Left lung (tissue), 14 donors: ENCODE results near the gene CLIP4. TPM values are rescaled to one million over a fixed set of nuclear protein-coding genes. Genes with fewer than 3 reads are reported as not detected.

Experiments
- ATAC-seq: fragments of 200-7000 bp; cut with Tn5 transposase; one replicate; pipeline ENCODE4 v1.9.1; 2020; ENCODE audit warnings: moderate library complexity
- DNase-seq, 4 donors: peaks; one replicate each; pipeline ENCODE4 v3.0.0-alpha.2; 2013 to 2020
- H3K27ac ChIP-seq, 2 donors: fragments of 200-600 bp; sonication (generic) in 1 of 2; one replicate each; pipeline versions ENCODE4 v1.5.0 to v1.8.0; 2020 to 2021
- H3K27me3 ChIP-seq, 2 donors: fragments of 200-600 bp; sonication (generic) in 1 of 2; one replicate each; pipeline versions ENCODE4 v1.5.0 to v1.8.0; 2020 to 2021
- H3K36me3 ChIP-seq, 2 donors: fragments of 200-600 bp; sonication (generic) in 1 of 2; one replicate each; pipeline versions ENCODE4 v1.5.0 to v1.8.0; 2020 to 2021
- H3K4me1 ChIP-seq, 2 donors: fragments of 200-600 bp; one replicate each; pipeline ENCODE4 v1.8.0; 2021
- H3K4me3 ChIP-seq, 2 donors: fragments of 200-600 bp; sonication (generic) in 1 of 2; one replicate each; pipeline versions ENCODE4 v1.5.0 to v1.8.0; 2020 to 2021; ENCODE audit warnings: mild to moderate bottlenecking in 1 of 2
- H3K9me3 ChIP-seq, 2 donors: fragments of 200-600 bp; sonication (generic) in 1 of 2; one replicate each; pipeline versions ENCODE4 v1.5.0 to v1.8.0; 2020 to 2021
- CTCF ChIP-seq, 2 donors: fragments of 200-600 bp; sonication (generic) in 1 of 2; IDR thresholded peaks; one replicate each; pipeline versions ENCODE4 v1.5.0 to v1.8.0; 2021; ENCODE audit warnings: antibody characterized with exemption in 2 of 2
- intact Hi-C, 2 donors: fragments of 100-400 bp; cut with DNase I; formaldehyde crosslinking; loops; one replicate each; pipeline versions ENCODE4 v1.11.2 to v1.14.2; 2022
- long read RNA-seq, 12 donors: library from polyadenylated mRNA in 2 of 12; unstranded in 2 of 12; transcript quantifications; one replicate each; pipeline ENCODE4 v2.0.0 and lab custom pipeline, GENCODE V29; 2019 to 2026
- polyA plus RNA-seq, 6 donors: library from polyadenylated mRNA; unstranded; fragments of 120-200 nt; gene quantifications; one replicate each; pipeline ENCODE4 v1.2.1, GENCODE V29; 2013; ENCODE audit not compliant: insufficient read length in 6 of 6
- total RNA-seq, 2 donors: library from RNA; stranded (reverse); fragmentation: NEBNext Ultra II Directional; extraction: Animal tissue kit (Norgen Biotek cat#: 25700); gene quantifications; one replicate each; pipeline ENCODE4 v1.2.1, GENCODE V29; 2021
- donor health status: DM: no; HTN: yes; CAD: no.
- donor health status: DM: no; HTN: no; CAD: no.

Gene CLIP4, protein sequence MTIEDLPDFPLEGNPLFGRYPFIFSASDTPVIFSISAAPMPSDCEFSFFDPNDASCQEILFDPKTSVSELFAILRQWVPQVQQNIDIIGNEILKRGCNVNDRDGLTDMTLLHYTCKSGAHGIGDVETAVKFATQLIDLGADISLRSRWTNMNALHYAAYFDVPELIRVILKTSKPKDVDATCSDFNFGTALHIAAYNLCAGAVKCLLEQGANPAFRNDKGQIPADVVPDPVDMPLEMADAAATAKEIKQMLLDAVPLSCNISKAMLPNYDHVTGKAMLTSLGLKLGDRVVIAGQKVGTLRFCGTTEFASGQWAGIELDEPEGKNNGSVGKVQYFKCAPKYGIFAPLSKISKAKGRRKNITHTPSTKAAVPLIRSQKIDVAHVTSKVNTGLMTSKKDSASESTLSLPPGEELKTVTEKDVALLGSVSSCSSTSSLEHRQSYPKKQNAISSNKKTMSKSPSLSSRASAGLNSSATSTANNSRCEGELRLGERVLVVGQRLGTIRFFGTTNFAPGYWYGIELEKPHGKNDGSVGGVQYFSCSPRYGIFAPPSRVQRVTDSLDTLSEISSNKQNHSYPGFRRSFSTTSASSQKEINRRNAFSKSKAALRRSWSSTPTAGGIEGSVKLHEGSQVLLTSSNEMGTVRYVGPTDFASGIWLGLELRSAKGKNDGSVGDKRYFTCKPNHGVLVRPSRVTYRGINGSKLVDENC
- 10 to 100 TPM; 40.1 to 49.2 TPM for total RNA-seq
- 10 to 100 TPM in 4 of 6 donors, 1 to 10 TPM in 2; 9.5 to 17.2 (median 11.4) TPM for polyA plus RNA-seq
- long read RNA-seq, donor 1, full-length matches to known transcripts, result 1 of 1 reads
- long read RNA-seq, donor 1, partial matches to known transcripts, result 0 of 1 reads
- long read RNA-seq, donor 1, other reads (novel, unspliced or antisense), result 0 of 1 reads
- long read RNA-seq, donor 2, result 0 reads
- long read RNA-seq, donor 3, full-length matches to known transcripts, result 3 of 3 reads
- long read RNA-seq, donor 3, partial matches to known transcripts, result 0 of 3 reads
- long read RNA-seq, donor 3, other reads (novel, unspliced or antisense), result 0 of 3 reads
- long read RNA-seq, donor 4, partial matches to known transcripts, result 9 of 10 reads
- long read RNA-seq, donor 4, other reads (novel, unspliced or antisense), result 1 of 10 reads
- long read RNA-seq, donor 5, full-length matches to known transcripts, result 1 of 1 reads
- long read RNA-seq, donor 5, partial matches to known transcripts, result 0 of 1 reads
- long read RNA-seq, donor 5, other reads (novel, unspliced or antisense), result 0 of 1 reads
- long read RNA-seq, donor 6, full-length matches to known transcripts, result 1 of 1 reads
- long read RNA-seq, donor 6, partial matches to known transcripts, result 0 of 1 reads
- long read RNA-seq, donor 6, other reads (novel, unspliced or antisense), result 0 of 1 reads
- long read RNA-seq, donor 7, result 0 reads
- long read RNA-seq, donor 8, result 0 reads
- long read RNA-seq, donor 9, result 0 reads
- long read RNA-seq, donor 10, partial matches to known transcripts, result 3 of 6 reads
- long read RNA-seq, donor 10, other reads (novel, unspliced or antisense), result 3 of 6 reads
- long read RNA-seq, donor 11, result 0 reads
- long read RNA-seq, donor 12, result 0 reads

GRCh38 chr2:29114946-29115609 lies at the start of gene CLIP4:
Gene CLIP4 (plus strand): TSS chr2:29115415. CDS start chr2:29121389, 5,974 bp downstream.
- Histone ChIP-seq H3K27me3 (peaks cover 0 to 26% of the 10 kb centered on the region in 2 donors), H3K4me1 (peaks cover 7 to 43% of the 10 kb centered on the region in 2 donors), H3K9me3 (no peaks in the 10 kb centered on the region), H3K4me3 (peak within 1 kb of the TSS; percentile 49 to 53), H3K36me3 (no peaks in the 10 kb centered on the region), H3K27ac (peak within 1 kb of the TSS; percentile 92 to 95)
- no peak for TF ChIP-seq CTCF (IDR thresholded peaks at IDR 0.05)
- peak; percentile 59 for ATAC-seq
- intact Hi-C loops, result no loop called here
- peak in 3 of 4 donors; percentile 15 to 87 (median 74) for DNase-seq

DNA sequence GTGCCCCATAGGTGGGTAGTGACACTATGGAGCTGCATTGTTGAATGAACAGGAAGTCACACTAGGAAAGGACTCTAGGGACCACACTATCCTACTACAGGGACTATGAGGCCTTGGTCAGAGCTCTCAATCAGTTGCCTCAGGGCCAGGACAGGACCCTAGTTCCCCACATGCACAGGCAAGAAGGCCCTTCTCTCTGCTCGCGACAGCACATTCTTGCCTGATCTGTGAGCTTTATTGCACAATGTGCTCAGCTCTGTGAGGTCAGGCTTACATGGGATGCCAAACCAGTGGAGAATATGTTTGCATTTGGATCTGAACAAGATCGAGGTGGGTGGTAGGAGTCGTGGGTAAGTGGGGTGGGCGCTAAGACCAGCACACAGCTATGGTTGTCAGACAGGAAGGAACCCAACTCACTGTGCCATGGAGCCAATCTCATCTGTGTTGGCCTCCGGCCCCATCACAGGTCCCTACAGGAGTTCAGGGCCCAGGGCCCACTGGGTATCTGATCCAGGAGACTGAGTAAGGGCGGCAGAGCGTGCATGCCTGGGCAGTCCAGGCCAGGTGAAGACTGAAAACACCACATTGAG lies 48.8 kb upstream of the CLIP4 start:
- Histone ChIP-seq H3K27me3 (no peaks in the 10 kb centered on the region), H3K4me3 (no peak overlapping the region), H3K27ac (peak overlapping the region in 1 of 2 donors; percentile 48), H3K4me1 (peaks cover 13 to 29% of the 10 kb centered on the region in 2 donors), H3K9me3 (no peaks in the 10 kb centered on the region), H3K36me3 (no peaks in the 10 kb centered on the region)
- ATAC-seq, result peak; percentile 47
- no peak for TF ChIP-seq CTCF (IDR thresholded peaks at IDR 0.05)
- intact Hi-C loops, result no loop called here
- DNase-seq, result peak in 1 of 4 donors; percentile 58

GRCh38 chr2:29066997-29067605 lies 48.1 kb upstream of the CLIP4 start:
- no peaks in the 10 kb centered on the region for H3K36me3 ChIP-seq
- intact Hi-C loops, result no loop called here
- no peaks in the 10 kb centered on the region for H3K27me3 ChIP-seq
- H3K4me1 ChIP-seq, result peaks cover 13 to 29% of the 10 kb centered on the region in 2 donors
- no peak for TF ChIP-seq CTCF (IDR thresholded peaks at IDR 0.05)
- no peak overlapping the region for H3K4me3 ChIP-seq
- peak; percentile 18 for ATAC-seq
- DNase-seq, result no peak
- H3K27ac ChIP-seq, result peak overlapping the region in 1 of 2 donors; percentile 48
- no peaks in the 10 kb centered on the region for H3K9me3 ChIP-seq

DNA sequence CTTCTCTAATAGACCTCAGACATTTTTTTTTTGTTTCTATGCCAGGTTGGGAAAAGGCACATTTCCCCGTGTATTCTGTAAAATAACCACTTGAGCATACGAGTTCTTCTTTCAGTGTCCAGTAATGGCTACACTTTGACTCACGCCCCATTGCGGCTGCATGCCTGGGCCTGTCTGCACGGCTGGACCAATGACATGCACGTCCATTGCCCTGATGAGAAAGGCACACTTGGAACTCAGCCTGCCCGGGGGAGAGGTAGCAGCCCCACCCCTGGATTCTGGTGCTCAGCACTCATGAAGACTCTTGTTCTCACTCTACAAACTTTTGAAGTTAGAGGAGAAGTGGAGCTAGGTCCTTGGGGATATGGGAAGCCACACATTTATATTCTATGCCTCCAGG lies 46.7 kb upstream of the CLIP4 start:
- H3K36me3 ChIP-seq, result no peaks in the 10 kb centered on the region
- no peak overlapping the region for H3K4me3 ChIP-seq
- H3K9me3 ChIP-seq, result no peaks in the 10 kb centered on the region
- DNase-seq, result peak in 1 of 4 donors; percentile 56
- peaks cover 6 to 27% of the 10 kb centered on the region in 2 donors for H3K4me1 ChIP-seq
- intact Hi-C loops, result no loop called here
- H3K27ac ChIP-seq, result no peak overlapping the region
- H3K27me3 ChIP-seq, result no peaks in the 10 kb centered on the region
- no peak for TF ChIP-seq CTCF (IDR thresholded peaks at IDR 0.05)
- ATAC-seq, result peak; percentile 64
